Heart left ventricle (tissue), 16 donors: ENCODE measurements around the gene TSPOAP1. TPM values are rescaled to one million over a fixed set of nuclear protein-coding genes. Genes with fewer than 3 reads are reported as not detected.

Experiments used
- ATAC-seq, 4 donors: fragments of 200-7000 bp; cut with Tn5 transposase; one replicate each; pipeline ENCODE4 v1.9.1; 2020 to 2022; ENCODE audit warnings: moderate library complexity in 4 of 4, mild to moderate bottlenecking in 3 of 4, moderate number of reproducible peaks in 1 of 4
- DNase-seq, 5 donors: peaks; one replicate each; pipeline ENCODE4 v3.0.0-alpha.2; 2020
- H3K27ac ChIP-seq, 12 donors: fragments of 200-600 bp; sonication (generic) in 4 of 12; one replicate each; pipeline versions ENCODE4 v1.5.0 to v1.8.0; 2016 to 2022; ENCODE audit warnings: mild to moderate bottlenecking in 2 of 12
- H3K27me3 ChIP-seq, 9 donors: fragments of 200-600 bp; sonication (generic) in 2 of 9; one replicate each; pipeline versions ENCODE4 v1.5.1 to v1.8.0; 2016 to 2022; ENCODE audit warnings: mild to moderate bottlenecking in 3 of 9
- H3K36me3 ChIP-seq, 9 donors: fragments of 200-600 bp; sonication (generic) in 2 of 9; one replicate each; pipeline versions ENCODE4 v1.5.0 to v1.8.0; 2018 to 2022; ENCODE audit warnings: mild to moderate bottlenecking in 2 of 9
- H3K4me1 ChIP-seq, 12 donors: fragments of 200-600 bp; sonication (generic) in 4 of 12; one replicate each; pipeline versions ENCODE4 v1.5.0 to v1.8.0; 2016 to 2022; ENCODE audit warnings: mild to moderate bottlenecking in 3 of 12
- H3K4me3 ChIP-seq, 12 donors: fragments of 200-600 bp; sonication (generic) in 4 of 12; one replicate each; pipeline versions ENCODE4 v1.5.0 to v1.8.0; 2017 to 2022; ENCODE audit warnings: mild to moderate bottlenecking in 9 of 12, moderate library complexity in 4 of 12
- H3K9me3 ChIP-seq, 12 donors: fragments of 200-600 bp; sonication (generic) in 4 of 12; one replicate each; pipeline versions ENCODE4 v1.5.0 to v1.8.0; 2016 to 2022; ENCODE audit warnings: mild to moderate bottlenecking in 1 of 12
- CTCF ChIP-seq, 12 donors: fragments of 200-600 bp; sonication (generic) in 4 of 12; IDR thresholded peaks; one replicate each; pipeline versions ENCODE4 v1.5.0 to v1.8.0; 2018 to 2022; ENCODE audit warnings: antibody characterized with exemption in 12 of 12, mild to moderate bottlenecking in 5 of 12
- POLR2A ChIP-seq, 2 donors: fragments of 450-650 bp; IDR thresholded peaks; one replicate each; pipeline ENCODE4 v1.6.1; 2017; ENCODE audit warnings: antibody characterized with exemption in 2 of 2, mild to moderate bottlenecking in 2 of 2, moderate library complexity in 2 of 2
- WGBS, 4 donors: extraction: QIAGEN DNeasy Blood & Tissue Kit in 2 of 4; methylation state at CpG; one replicate each; pipeline versions ENCODE4 v1.1.5 to v1.1.7; 2013 to 2018; 5-methylcytosine and 5-hydroxymethylcytosine counted together
- intact Hi-C, 10 donors: fragments of 100-400 bp; cut with DNase I; formaldehyde crosslinking; loops; one replicate each; pipeline versions ENCODE4 v1.11.1 to v1.14.2; 2022
- polyA plus RNA-seq, 2 donors: library from polyadenylated mRNA; stranded (reverse); fragments of 200-250 nt; gene quantifications; one replicate each; pipeline ENCODE4 v1.2.3, GENCODE V29; 2013
- total RNA-seq, 9 donors: library from RNA; depleted of rRNA in 2 of 9; stranded (reverse); fragments of >200 nt in 2 of 9; fragmentation: NEBNext Ultra II Directional in 3 of 9; extraction: Animal tissue kit (Norgen Biotek cat#: 25700) in 3 of 9; gene quantifications; one replicate each; pipeline versions ENCODE4 v1.1.0 to v1.2.4, GENCODE V29; 2016 to 2023
- donor health status: ischemic (EF 13 %, LVEDD 7.1; RV severe dilation, severe dysfunction).
- donor health status: healthy with polysubstance abuse.
- donor health status: DM: no; HTN: yes; CAD: no.
- donor health status: DM: no; HTN: no; CAD: no.
- donor health status: ischemic (EF 25% LVEDD 6.9; RV normal size, moderate dysfunction).
- donor health status: ischemic (EF 25% LVEDD 5.7; RV mildly dilated, moderate dysfunction).
- donor health status: healthy.
- donor health status: DM: yes; HTN: yes; CAD: no.
- donor health status: ischemic (EF 35%, LVEDD 5.7; RV mildly dilated, moderate dysfunction).
- donor health status: nonischemic (EF 11% LVEDD 7.7; RV severe dilation, severe dysfunction).
- donor health status: DM: yes; HTN: yes; CAD: no.
- donor health status: PGD.
- donor health status: ischemic (EF 29% LVEDD 5.4; RV normal size, mild dysfunction).
- donor health status: nonischemic (EF 23%, LVEDD 6.1; RV moderate dilation, normal function).

The TSPOAP1 gene
- total and polyA plus RNA-seq, 11 donors: 1.6 to 23.1 (median 13.3) TPM

GRCh38 chr17:58279016-58279711 lies 49.4 kb downstream of the TSPOAP1 start:
- Histone ChIP-seq H3K4me3 (peak overlapping the region in 10 of 12 donors; percentile 19 to 52 (median 30)), H3K36me3 (no peaks in the 10 kb centered on the region), H3K9me3 (no peaks in the 10 kb centered on the region), H3K27ac (no peak overlapping the region), H3K4me1 (peaks cover 0 to 15% (median 1%) of the 10 kb centered on the region in 12 donors), H3K27me3 (peaks cover 0 to 24% (median 6%) of the 10 kb centered on the region in 9 donors)
- no peak for TF ChIP-seq CTCF (IDR thresholded peaks at IDR 0.05)
- no peak for TF ChIP-seq POLR2A (IDR thresholded peaks at IDR 0.05)
- WGBS, 4 donors: 14 to 26% (median 19%) methylated on average over 28 to 60 of the region's 60 CpGs
- peak in 3 of 4 donors; percentile 76 to 91 (median 76) for ATAC-seq
- peak; percentile 34 to 76 (median 69) for DNase-seq
- intact Hi-C loops: loop anchor here in 1 of 10 donors (10.0 kb wide), 1 partner anchor 166 kb away; no protein-coding TSS in a partner anchor

GRCh38 chr17:58278661-58279015 lies 50.0 kb downstream of the TSPOAP1 start:
- peaks cover 0 to 22% (median 6%) of the 10 kb centered on the region in 9 donors for H3K27me3 ChIP-seq
- no peaks in the 10 kb centered on the region for H3K36me3 ChIP-seq
- 17 to 42% (median 34%) methylated on average over 2 to 5 of the region's 5 CpGs for WGBS, 4 donors
- no peaks in the 10 kb centered on the region for H3K9me3 ChIP-seq
- ATAC-seq (peak; percentile 45 to 89 (median 80)), DNase-seq (peak in 4 of 5 donors; percentile 33 to 79 (median 68))
- peaks cover 0 to 15% (median 1%) of the 10 kb centered on the region in 12 donors for H3K4me1 ChIP-seq
- H3K27ac ChIP-seq: peak overlapping the region in 1 of 12 donors; percentile 15
- H3K4me3 ChIP-seq: peak overlapping the region in 9 of 12 donors; percentile 19 to 52 (median 32)
- TF ChIP-seq POLR2A (IDR thresholded peaks at IDR 0.05): no peak
- no peak for TF ChIP-seq CTCF (IDR thresholded peaks at IDR 0.05)
- intact Hi-C loops: loop anchor here in 1 of 10 donors (10.0 kb wide), 1 partner anchor 166 kb away; no protein-coding TSS in a partner anchor

GRCh38 chr17:58277802-58278595 lies 50.6 kb downstream of the TSPOAP1 start:
- no peak for ATAC-seq
- Histone ChIP-seq H3K27me3 (peaks cover 0 to 22% (median 6%) of the 10 kb centered on the region in 9 donors), H3K4me3 (peak overlapping the region in 1 of 12 donors; percentile 17), H3K27ac (no peak overlapping the region), H3K4me1 (peaks cover 0 to 15% (median 1%) of the 10 kb centered on the region in 12 donors), H3K36me3 (no peaks in the 10 kb centered on the region), H3K9me3 (no peaks in the 10 kb centered on the region)
- intact Hi-C loops: loop anchor here in 1 of 10 donors (10.0 kb wide), 1 partner anchor 167 kb away; no protein-coding TSS in a partner anchor
- DNase-seq: no peak
- 88 to 93% (median 89%) methylated on average over 36 of the region's 36 CpGs for WGBS, 4 donors
- TF ChIP-seq CTCF (IDR thresholded peaks at IDR 0.05): no peak
- TF ChIP-seq POLR2A (IDR thresholded peaks at IDR 0.05): no peak
